Measurements from ENCODE around the gene PAPLN.

DNA sequence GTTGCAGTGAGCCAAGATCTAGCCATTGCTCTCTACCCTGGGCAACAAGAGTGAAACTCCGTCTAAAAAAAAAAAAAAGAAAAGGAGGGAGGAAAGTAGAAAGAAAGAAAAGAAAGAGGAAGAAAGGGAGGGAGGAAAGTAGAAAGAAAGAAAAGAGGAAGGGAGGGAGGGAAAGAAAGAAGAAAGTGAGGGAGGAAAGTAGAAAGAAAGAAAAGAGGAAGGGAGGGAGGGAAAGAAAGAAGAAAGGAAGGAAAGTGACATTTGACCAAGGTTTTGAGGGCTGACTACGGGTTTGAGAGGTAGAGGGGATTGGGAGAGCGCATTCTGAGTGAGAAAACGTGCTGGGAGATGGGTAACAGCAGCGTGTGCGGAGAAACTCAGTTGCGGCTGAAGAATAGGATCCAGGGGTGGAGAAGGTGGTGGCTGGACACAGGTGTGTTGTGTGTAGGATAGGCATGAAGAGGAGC, 521 bp upstream of the PAPLN start:
- no peak for TF ChIP-seq SIN3B (IDR thresholded peaks at IDR 0.05; ENCODE audit: low read length)
- TF ChIP-seq EP300 (IDR thresholded peaks at IDR 0.05; ENCODE audit: low read depth in 2 of 2, low read length in 2 of 2): no peak
- no peak for TF ChIP-seq EP300 (CRISPR knock-in tag; IDR thresholded peaks at IDR 0.05; ENCODE audit: borderline replicate concordance)
- no peak for TF ChIP-seq ZKSCAN8 (CRISPR knock-in tag; IDR thresholded peaks at IDR 0.05; ENCODE audit: borderline replicate concordance)
- TF ChIP-seq KLF16 (CRISPR knock-in tag; IDR thresholded peaks at IDR 0.05): no peak
- no peak for TF ChIP-seq CHD2 (IDR thresholded peaks at IDR 0.05; ENCODE audit: low read depth, low read length)
- no peak for TF ChIP-seq GLI4 (CRISPR knock-in tag; IDR thresholded peaks at IDR 0.05; ENCODE audit: borderline replicate concordance)
- TF ChIP-seq, protein P1, sequence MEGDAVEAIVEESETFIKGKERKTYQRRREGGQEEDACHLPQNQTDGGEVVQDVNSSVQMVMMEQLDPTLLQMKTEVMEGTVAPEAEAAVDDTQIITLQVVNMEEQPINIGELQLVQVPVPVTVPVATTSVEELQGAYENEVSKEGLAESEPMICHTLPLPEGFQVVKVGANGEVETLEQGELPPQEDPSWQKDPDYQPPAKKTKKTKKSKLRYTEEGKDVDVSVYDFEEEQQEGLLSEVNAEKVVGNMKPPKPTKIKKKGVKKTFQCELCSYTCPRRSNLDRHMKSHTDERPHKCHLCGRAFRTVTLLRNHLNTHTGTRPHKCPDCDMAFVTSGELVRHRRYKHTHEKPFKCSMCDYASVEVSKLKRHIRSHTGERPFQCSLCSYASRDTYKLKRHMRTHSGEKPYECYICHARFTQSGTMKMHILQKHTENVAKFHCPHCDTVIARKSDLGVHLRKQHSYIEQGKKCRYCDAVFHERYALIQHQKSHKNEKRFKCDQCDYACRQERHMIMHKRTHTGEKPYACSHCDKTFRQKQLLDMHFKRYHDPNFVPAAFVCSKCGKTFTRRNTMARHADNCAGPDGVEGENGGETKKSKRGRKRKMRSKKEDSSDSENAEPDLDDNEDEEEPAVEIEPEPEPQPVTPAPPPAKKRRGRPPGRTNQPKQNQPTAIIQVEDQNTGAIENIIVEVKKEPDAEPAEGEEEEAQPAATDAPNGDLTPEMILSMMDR (CRISPR knock-in tag; IDR thresholded peaks at IDR 0.05): no peak
- no peak for TF ChIP-seq GABPA (IDR thresholded peaks at IDR 0.05; ENCODE audit: low read depth, low read length)
- no peak for TF ChIP-seq GABPA (CRISPR knock-in tag; IDR thresholded peaks at IDR 0.05; ENCODE audit: low read depth)
- TF ChIP-seq RAD21 (CRISPR knock-in tag; IDR thresholded peaks at IDR 0.05): no peak
- no peak for TF ChIP-seq SMC3 (IDR thresholded peaks at IDR 0.05; ENCODE audit: low read length)
